A673 (cell line): ENCODE results near the gene COBL. TPM values are rescaled to one million over a fixed set of nuclear protein-coding genes. Genes with fewer than 3 reads are reported as not detected.

Source experiments
- BruUV-seq: library from RNA; stranded (reverse); fragments of 400-500 nt; replicated peaks from 2 replicates; lab custom pipeline; 2021; lab: Mats Ljungman, UMichigan
- CTCF ChIA-PET: fragments of 300-600 bp; sonication (Branson Sonifier 250); formaldehyde crosslinking; loops from one replicate; lab custom pipeline; 2022; ENCODE audit warnings: antibody characterized with exemption; lab: Charles Lee
- POLR2A ChIA-PET: fragments of 300-600 bp; sonication (Branson Sonifier 250); formaldehyde crosslinking; loops from one replicate; lab custom pipeline; 2022; ENCODE audit warnings: antibody characterized with exemption; ENCODE audit not compliant: low non-redundant PET; lab: Charles Lee
- DNase-seq: peaks from one replicate; pipeline ENCODE4 v3.0.0-alpha.2; 2015; ENCODE audit warnings: low spot score
- H3K27ac ChIP-seq: fragments of 200-600 bp; sonication (generic); 2 replicates; pipeline ENCODE4 v1.5.1; 2016; ENCODE audit warnings: mixed run types, low read depth, mild to moderate bottlenecking, mixed read lengths, antibody characterized with exemption, low read length; ENCODE audit not compliant: poor library complexity, severe bottlenecking
- H3K27me3 ChIP-seq: fragments of 200-600 bp; sonication (generic); replicated peaks from 2 replicates; pipeline ENCODE4 v1.6.1; 2017; ENCODE audit warnings: mixed run types, low read depth, mild to moderate bottlenecking, mixed read lengths, antibody characterized with exemption, low read length; ENCODE audit not compliant: insufficient read depth, poor library complexity
- H3K36me3 ChIP-seq: fragments of 200-600 bp; sonication (generic); 2 replicates; pipeline ENCODE4 v1.6.1; 2016; ENCODE audit warnings: mixed run types, mild to moderate bottlenecking, mixed read lengths, antibody characterized with exemption, low read length; ENCODE audit not compliant: insufficient read depth, poor library complexity, severe bottlenecking
- H3K4me1 ChIP-seq: fragments of 200-600 bp; sonication (generic); 2 replicates; pipeline ENCODE4 v1.6.1; 2017; ENCODE audit warnings: mixed run types, mild to moderate bottlenecking, mixed read lengths, antibody characterized with exemption, low read length; ENCODE audit not compliant: insufficient read depth, poor library complexity, severe bottlenecking
- H3K4me3 ChIP-seq: fragments of 200-600 bp; sonication (generic); 2 replicates; pipeline ENCODE4 v1.5.1; 2016; ENCODE audit warnings: low read depth, mixed run types, mild to moderate bottlenecking, mixed read lengths, low read length; ENCODE audit not compliant: poor library complexity, severe bottlenecking
- H3K9me3 ChIP-seq: fragments of 200-600 bp; sonication (generic); 2 replicates; pipeline ENCODE4 v1.6.1; 2016; ENCODE audit warnings: mixed run types, low read depth, mild to moderate bottlenecking, mixed read lengths, antibody characterized with exemption, low read length; ENCODE audit not compliant: poor library complexity, severe bottlenecking
- EZH2 ChIP-seq: fragments of 200-600 bp; sonication (generic); IDR thresholded peaks from 2 replicates; pipeline ENCODE4 v1.6.1; 2017; ENCODE audit warnings: borderline replicate concordance, low read depth, mild to moderate bottlenecking, mixed read lengths, antibody characterized with exemption, low read length; ENCODE audit not compliant: poor library complexity, severe bottlenecking
- intact Hi-C: fragments of 100-400 bp; cut with micrococcal nuclease; formaldehyde crosslinking; loops from one replicate; pipeline ENCODE4 v1.10.0; 2022; ENCODE audit not compliant: unreplicated experiment
- total RNA-seq: library from RNA; stranded (reverse); gene quantifications from 2 replicates; pipeline ENCODE4 v1.2.3, GENCODE V29; 2021
- TF ChIP-seq, protein P1 (sequence below): fragments of 300-800, 200-600 bp; sonication (generic); conservative IDR thresholded peaks from 2 replicates; pipeline ENCODE4 v1.5.1; 2017; ENCODE audit warnings: low read depth, mild to moderate bottlenecking, antibody characterized with exemption, low read length, moderate library complexity, mixed read lengths

The COBL gene
- total RNA-seq, 1 experiment from 2014 or later: not detected

DNA sequence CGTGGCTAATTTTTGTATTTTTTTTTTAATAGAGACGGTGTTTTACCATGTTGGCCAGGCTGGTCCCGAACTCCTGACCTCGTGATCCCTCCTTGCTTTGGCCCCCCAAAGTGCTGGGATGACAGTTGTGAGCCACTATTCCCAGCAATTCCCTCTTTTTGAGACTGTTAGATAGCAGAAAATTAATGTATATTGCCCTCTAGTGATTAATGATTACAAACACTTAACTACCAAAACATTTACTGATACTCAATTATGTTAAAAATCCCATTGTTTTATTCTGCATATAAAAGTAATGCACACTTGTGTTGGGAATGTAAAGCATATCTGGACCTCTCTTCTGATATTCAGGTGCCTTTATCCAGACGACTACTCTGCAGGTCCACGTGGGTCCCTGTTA, 41.2 kb upstream of the COBL start:
- ChIA-PET CTCF (no interaction called here), POLR2A (no interaction called here)
- DNase-seq: no peak
- H3K36me3 ChIP-seq: no peaks in the 10 kb centered on the region
- TF ChIP-seq, protein P1, sequence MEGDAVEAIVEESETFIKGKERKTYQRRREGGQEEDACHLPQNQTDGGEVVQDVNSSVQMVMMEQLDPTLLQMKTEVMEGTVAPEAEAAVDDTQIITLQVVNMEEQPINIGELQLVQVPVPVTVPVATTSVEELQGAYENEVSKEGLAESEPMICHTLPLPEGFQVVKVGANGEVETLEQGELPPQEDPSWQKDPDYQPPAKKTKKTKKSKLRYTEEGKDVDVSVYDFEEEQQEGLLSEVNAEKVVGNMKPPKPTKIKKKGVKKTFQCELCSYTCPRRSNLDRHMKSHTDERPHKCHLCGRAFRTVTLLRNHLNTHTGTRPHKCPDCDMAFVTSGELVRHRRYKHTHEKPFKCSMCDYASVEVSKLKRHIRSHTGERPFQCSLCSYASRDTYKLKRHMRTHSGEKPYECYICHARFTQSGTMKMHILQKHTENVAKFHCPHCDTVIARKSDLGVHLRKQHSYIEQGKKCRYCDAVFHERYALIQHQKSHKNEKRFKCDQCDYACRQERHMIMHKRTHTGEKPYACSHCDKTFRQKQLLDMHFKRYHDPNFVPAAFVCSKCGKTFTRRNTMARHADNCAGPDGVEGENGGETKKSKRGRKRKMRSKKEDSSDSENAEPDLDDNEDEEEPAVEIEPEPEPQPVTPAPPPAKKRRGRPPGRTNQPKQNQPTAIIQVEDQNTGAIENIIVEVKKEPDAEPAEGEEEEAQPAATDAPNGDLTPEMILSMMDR: no peak
- no peak for TF ChIP-seq EZH2
- H3K4me1 ChIP-seq: no peaks in the 10 kb centered on the region
- no peaks in the 10 kb centered on the region for H3K27me3 ChIP-seq
- no peak overlapping the region for H3K27ac ChIP-seq
- no peak overlapping the region for H3K4me3 ChIP-seq
- intact Hi-C loops: no loop called here
- BruUV-seq: no TSS peak
- H3K9me3 ChIP-seq: peaks cover 24% of the 10 kb centered on the region

DNA sequence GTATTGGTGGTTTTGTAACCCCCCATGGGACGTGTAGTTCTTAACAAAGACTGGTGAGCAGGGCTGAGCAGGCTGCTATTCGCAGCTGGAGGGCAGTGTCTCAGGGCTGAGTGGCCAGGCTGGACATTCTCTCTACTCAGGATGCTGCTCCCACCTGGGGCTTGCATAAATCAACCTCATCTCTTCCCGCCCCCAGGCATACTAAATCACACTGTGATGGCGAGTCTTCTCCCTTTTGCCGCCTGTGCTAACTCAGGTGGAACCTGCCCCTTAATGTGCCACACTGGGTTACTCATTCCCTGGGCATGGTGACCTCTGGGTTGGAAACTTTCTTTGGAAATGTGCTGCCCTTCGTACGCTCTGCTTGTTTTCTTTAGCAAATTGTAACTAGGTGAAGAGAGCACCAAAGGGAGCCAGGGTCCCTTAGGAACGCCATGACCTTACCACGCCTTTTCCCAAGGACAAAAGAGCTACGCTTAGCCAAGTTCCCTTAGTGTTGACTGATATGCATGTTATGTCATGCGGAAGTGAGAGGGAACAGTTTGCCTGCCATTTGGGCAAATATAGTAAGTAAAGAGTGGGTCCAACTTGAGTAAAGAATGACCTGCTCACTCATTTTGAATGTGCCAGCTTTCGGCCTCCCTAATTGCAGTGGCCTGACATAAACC, 40.4 kb upstream of the COBL start:
- no peak overlapping the region for H3K27ac ChIP-seq
- H3K9me3 ChIP-seq: peaks cover 20% of the 10 kb centered on the region
- no peak overlapping the region for H3K4me3 ChIP-seq
- no peaks in the 10 kb centered on the region for H3K4me1 ChIP-seq
- DNase-seq: no peak
- no TSS peak for BruUV-seq
- H3K36me3 ChIP-seq: no peaks in the 10 kb centered on the region
- CTCF ChIA-PET: no interaction called here
- intact Hi-C loops: no loop called here
- H3K27me3 ChIP-seq: no peaks in the 10 kb centered on the region
- POLR2A ChIA-PET: no interaction called here
- TF ChIP-seq, protein P1: no peak
- TF ChIP-seq EZH2: no peak

DNA sequence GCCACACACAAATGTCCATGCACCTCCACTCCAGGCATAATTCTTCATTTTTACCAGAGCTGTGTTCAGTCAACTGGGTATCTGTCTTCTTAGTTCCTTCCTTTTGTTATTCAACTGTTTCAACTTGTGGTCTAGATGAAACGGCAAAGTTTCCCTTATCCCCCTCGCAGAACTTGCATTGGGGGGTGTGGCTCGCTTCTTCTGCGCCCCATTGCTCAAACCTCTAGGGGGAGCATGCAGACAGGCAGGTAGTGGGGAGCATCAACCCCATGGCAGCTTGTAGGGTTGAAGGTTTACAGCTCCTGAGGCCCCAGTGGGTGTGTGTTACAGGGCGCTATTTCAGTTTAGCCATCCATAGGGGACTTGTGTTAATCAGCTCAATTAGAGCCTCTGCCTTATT, 38.3 kb upstream of the COBL start:
- H3K4me1 ChIP-seq: no peaks in the 10 kb centered on the region
- TF ChIP-seq, protein P1: no peak
- TF ChIP-seq EZH2: no peak
- CTCF ChIA-PET: no interaction called here
- no TSS peak for BruUV-seq
- POLR2A ChIA-PET: no interaction called here
- H3K36me3 ChIP-seq: no peaks in the 10 kb centered on the region
- H3K4me3 ChIP-seq: no peak overlapping the region
- intact Hi-C loops: no loop called here
- no peaks in the 10 kb centered on the region for H3K27me3 ChIP-seq
- H3K9me3 ChIP-seq: peaks cover 14% of the 10 kb centered on the region
- DNase-seq: no peak
- H3K27ac ChIP-seq: no peak overlapping the region
